Activated naive CD8-positive, alpha-beta T cell treated with anti-CD3 and anti-CD28 coated beads, Interleukin-2, amount 50 U/mL, for 16 hours (primary cell): ENCODE results near the gene VWA5B2.
A peak's percentile ranks its signal among the peaks of the same experiment; 100 is the strongest.

Experiments used
- DNase-seq: peaks from one replicate; pipeline ENCODE4 v3.0.0-alpha.2; 2020; ENCODE audit warnings: low read depth, low spot score

VWA5B2 gene

DNA sequence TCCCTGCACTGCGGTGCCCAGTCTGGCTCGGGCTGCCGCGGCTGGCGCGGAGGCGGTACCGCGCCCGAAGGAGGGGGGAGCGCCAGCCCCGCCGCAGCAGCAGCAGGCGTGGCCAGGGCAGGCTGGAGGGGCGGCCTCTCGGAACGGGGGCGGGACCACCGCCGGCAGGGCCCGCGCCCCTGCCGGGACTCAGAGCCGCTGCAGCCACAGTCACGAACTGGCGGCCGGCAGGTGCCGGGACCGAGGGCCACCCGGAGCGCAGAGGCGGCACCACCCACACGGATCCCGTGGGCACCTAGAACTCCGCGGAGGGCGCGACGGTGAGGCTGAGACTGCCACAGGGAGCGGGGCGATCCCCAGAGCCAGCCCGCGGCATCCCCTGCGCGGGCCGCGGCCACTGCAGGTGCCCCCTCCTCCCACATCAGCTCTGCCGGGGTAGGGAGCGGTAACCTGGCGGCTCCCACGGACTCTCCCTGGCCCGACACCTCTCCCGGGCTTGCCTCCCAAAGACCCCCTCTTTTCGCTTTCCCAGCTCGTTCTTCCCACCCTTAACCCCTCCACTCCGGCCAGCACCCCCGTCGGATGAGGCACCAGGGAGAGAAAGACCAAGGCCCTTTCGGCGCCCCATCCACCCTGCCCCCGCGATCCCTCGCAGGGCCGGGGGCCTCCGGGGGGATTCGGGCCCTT lies at the start of gene VWA5B2:
TSS of gene VWA5B2 (plus strand) at position 192 of the 687 bp plus-strand sequence. CDS start 944 bp downstream, outside the sequence.
- peak; percentile 59 for DNase-seq

DNA sequence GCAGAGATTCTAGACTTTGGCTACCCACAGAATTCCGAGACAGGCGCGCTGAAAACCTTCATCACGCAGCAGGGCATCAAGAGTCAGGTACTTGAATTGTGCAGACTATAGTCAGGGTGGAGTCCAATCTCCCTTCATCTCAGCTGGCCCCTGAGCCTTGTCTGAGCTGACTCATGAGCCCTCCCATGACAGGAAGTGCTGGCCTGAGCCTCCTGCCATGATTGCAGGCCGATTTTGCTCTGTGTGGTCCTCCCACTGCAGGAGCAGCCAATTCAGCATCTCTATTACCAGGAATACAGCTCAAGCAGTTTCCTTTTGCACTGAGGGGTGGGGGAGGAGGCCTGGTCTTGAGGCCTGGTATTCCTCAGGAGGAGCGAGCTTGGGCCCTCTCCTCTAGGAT lies 49.2 kb upstream of the VWA5B2 start:
- no peak for DNase-seq

- no peak for DNase-seq
Observed at GRCh38 chr3:184181596-184181995, 47.8 kb upstream of the VWA5B2 start.

DNA sequence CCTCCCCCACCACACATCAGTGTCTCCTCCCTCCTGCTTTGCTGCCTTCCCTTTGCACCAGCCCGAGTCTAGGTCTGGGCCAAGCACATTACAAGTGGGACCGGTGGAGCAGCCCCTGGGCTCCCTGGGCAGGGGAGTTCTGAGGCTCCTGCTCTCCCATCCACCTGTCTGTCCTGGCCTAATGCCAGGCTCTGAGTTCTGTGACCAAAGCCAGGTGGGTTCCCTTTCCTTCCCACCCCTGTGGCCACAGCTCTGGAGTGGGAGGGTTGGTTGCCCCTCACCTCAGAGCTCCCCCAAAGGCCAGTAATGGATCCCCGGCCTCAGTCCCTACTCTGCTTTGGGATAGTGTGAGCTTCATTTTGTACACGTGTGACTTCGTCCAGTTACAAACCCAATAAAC lies 45.7 kb upstream of the VWA5B2 start:
- DNase-seq, result no peak

DNA sequence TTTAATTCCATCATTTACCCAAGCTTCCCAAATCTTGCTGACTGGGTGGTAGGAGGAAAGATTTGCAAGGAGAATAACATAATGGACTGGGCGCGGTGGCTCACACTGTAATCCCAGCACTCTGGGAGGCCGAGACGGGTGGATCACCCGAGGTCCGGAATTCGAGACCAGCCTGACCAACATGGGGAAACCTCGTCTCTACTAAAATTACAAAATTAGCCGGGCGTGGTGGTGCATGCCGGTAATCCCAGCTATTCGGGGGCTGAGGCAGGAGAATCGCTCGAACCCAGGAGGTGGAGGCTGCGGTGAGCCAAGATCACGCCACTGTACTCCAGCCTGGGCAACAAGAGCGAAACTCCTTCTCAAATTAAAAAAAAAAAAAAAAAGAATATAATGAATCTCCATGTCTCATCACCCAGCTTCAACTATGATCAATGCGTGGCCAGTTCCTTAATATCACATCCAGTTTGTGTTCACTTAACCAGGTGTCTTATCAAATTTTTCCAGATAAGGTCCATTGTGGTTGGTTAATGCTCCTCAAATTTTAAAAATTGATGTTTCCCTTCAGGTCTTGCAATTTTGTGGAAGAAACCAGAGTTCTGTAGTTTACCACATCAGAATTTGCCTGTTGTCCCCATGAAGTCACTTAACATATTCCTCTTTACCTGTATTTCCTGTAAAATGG lies 44.7 kb upstream of the VWA5B2 start:
- DNase-seq, result no peak

- DNase-seq, result peak; percentile 98
Observed at GRCh38 chr3:184185461-184186183, 43.8 kb upstream of the VWA5B2 start.

GRCh38 chr3:184186184-184186901 lies 43.0 kb upstream of the VWA5B2 start, which contains the start of gene ABCF3:
TSS of gene ABCF3 (plus strand) at chr3:184186199. CDS start at chr3:184186208, 9 bp downstream.
- DNase-seq, result no peak

DNA sequence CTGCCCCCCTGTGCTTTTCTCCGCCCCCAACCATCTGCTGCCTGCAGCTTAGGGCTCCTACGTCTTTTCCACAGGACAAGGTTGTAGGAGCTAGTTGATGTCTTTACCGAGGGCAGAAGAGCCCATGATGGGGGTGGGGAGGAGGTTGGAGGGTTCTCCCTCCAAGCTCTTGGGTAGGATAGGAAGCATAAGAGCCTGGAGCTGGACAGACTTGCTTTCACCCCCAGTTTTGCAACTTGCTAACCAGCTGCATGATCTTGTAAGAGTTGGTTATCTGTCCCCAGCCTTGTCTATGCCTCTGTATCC lies 42.5 kb upstream of the VWA5B2 start:
- DNase-seq, result no peak

DNA sequence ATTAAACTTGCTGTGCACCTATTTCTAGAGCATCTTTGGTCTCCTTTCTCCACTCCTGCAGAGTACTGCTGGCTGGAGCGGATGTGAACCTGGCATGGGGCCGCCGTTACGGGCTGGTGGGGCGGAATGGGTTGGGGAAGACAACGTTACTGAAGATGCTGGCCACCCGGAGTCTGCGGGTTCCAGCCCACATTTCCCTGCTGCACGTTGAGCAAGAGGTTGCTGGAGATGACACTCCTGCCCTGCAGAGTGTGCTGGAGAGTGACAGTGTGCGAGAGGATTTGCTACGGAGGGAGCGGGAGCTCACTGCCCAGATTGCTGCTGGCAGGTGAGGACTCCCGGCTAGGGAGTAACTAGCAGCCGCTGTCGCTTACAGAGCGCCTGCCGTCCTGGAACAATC lies 41.3 kb upstream of the VWA5B2 start:
- no peak for DNase-seq

GRCh38 chr3:184189421-184189820 lies 40.0 kb upstream of the VWA5B2 start:
- no peak for DNase-seq

- no peak for DNase-seq
Observed at GRCh38 chr3:184192889-184193288, 36.5 kb upstream of the VWA5B2 start.

DNA sequence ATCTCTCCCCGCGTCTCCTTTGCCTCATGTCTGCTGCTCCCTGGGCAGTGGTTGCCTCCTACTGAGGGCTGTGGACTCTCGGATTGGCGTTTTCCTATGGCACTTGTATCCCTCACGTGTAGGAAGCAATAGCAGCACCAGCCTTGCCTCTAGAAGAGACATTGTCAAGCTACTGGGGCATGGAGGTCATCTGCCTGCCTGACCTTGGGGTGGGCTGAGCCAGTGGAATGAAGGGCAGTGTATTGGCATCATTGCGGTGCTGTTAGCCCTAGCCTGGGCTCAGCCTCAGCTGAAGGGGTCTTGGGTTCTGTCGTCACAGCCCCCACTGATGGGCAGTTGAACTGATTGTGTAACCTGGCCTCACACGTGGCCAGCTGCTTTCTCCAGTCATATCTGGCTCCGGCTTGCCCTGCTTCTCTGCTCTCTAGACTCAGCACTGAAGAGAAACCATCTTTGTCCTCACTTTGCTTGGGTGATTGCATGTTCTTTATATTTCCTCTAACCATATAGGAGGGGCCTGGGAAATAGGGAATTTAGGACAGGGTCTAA lies 35.3 kb upstream of the VWA5B2 start:
- DNase-seq, result no peak

- no peak for DNase-seq
Observed at GRCh38 chr3:184196536-184196935, 32.8 kb upstream of the VWA5B2 start.

GRCh38 chr3:184198509-184198908 lies 30.9 kb upstream of the VWA5B2 start:
- DNase-seq, result no peak

DNA sequence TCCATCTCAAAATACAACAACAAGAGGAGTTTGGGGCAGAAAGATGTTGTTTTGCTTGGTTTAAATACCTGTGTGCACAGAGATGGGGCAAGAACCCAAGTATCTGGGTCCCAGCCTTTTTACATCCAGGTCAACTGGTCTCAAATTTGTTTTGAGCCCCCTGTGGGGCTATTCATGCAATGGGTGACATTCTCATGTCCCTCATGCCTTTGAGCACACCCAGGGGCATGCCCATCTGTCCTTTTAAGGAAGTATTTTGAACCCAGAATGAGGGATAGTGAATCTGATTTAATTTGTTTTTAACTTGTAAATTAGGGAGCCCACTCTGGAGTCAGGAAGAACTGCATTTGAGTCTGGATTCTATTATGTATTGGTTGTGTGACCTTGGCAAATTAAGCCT lies 28.6 kb upstream of the VWA5B2 start:
- DNase-seq, result no peak

DNA sequence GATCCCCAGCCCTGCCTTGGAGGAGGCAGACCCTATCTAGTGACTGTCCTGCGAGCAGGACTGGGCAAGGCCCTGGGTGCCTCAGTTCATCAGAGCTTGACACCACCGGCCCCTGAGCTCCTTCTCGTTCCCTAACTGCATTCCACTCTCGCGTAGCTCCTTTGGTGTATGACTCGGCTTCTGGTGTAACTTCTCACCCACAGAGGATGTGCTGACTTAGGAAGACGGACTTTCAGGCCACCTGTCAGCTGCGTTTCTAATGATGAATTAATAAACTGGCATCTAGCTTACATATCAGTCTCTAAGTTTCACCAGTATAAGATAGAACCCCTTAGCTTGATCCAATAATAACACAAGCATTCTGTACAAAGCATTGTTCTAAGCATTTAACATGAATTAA lies 25.9 kb upstream of the VWA5B2 start:
- no peak for DNase-seq

DNA sequence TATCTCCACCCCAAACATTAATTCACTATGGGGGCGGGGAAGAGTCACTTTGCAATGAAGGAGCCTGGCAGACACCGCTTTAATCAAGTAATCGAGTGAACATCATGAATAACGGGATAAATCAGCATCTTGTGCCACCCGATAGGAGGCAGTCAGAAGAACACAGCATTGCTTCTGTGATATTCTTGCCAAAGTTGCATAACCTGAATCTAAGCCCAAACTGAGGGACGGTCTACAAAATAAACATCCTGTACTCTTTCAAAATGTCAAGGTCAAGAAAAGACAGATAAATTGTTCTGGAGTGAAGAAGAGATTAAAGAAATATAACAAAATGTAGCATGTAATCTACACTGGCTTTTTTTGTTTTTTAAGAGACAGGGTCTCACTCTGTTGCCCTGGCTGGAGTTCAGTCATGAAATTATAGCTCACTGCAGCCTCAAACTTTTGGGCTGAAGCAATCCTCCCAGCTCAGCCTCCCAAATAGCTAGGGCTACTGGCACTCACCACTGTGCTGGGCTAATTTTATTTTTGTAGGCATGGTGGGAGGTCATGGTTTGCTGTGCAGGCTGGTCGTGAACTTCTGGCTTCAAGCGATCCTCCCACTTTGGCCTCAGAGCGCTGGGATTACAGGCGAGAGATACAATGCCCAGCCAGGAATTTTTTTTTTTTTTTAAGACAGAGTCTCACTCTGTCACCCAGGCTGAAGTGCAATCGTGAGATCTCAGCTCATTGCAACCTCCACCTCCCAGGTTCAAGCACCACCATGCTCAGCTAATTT lies 20.1 kb upstream of the VWA5B2 start:
- DNase-seq, result no peak

GRCh38 chr3:184211297-184211696 lies 18.1 kb upstream of the VWA5B2 start:
- no peak for DNase-seq

GRCh38 chr3:184211718-184212117 lies 17.7 kb upstream of the VWA5B2 start:
- no peak for DNase-seq

DNA sequence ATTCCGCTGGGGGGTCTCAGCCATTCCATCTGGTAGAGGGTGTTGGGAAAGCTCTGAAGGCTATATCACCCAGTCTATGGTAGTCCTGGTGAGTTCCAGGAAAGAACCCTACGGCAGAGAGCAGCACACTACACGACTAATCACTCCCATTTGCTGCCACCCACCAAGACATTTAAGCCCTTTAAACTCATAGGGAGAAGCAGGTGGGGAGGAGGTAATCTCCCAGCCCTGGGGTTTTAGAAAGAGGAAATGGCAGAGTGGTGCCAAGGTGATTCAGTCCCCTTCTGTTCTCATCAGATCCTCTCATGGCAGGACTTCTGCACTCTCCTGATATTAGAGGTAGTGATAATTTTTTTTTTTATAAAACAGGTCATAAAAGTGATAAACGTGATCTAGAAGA lies 10.6 kb upstream of the VWA5B2 start:
- DNase-seq, result no peak

GRCh38 chr3:184222521-184222920 lies 6.9 kb upstream of the VWA5B2 start:
- no peak for DNase-seq
